Measurements from ENCODE around the gene FSD2. TPM values are rescaled to one million over a fixed set of nuclear protein-coding genes. Genes with fewer than 3 reads are reported as not detected.

FSD2 gene
- total and polyA plus RNA-seq, 9 of the 15 experiments (the other 6 are each of a cell fraction or from before 2014, with no cell fraction given) = 0.01 to 0.06 TPM; not detected in 7

- intact Hi-C loops (cut with micrococcal nuclease) (loop anchor here (1.0 to 5.0 kb wide), 4 partner anchors 38 to 357 kb away; partner anchors contain the start of genes HDGFL3 and RAMAC), in situ Hi-C loops (cut with MboI) (loop anchor here (10.0 kb wide), 1 partner anchor 135 kb away; the partner anchor contains the start of gene RAMAC)
- FAIRE-seq = peak; percentile 99
- no peak overlapping the region for H3K4me3 ChIP-seq
- peak overlapping the region; percentile 95 for H2AFZ ChIP-seq (ENCODE audit: low read depth, low read length)
- WGBS (ENCODE audit: insufficient coverage, low coverage, missing lambda C conversion rate) = 11% methylated on average over 23 of the region's 23 CpGs
- BruUV-seq (replicated peaks) = no TSS peak
- no peaks in the 10 kb centered on the region for H3K9me3 ChIP-seq (replicated peaks; ENCODE audit: control insufficient read depth, insufficient read depth, low read depth, low read length)
- POLR2A ChIA-PET = interaction anchor here (0.7 to 3.3 kb wide), 13 partner anchors 9 to 310 kb away, joined by 3 to 14 read pairs (median 3); no protein-coding TSS in a partner anchor
- peak overlapping the region; percentile 56 to 59; a peak in 3 of 4 replicates for H3K9ac ChIP-seq (ENCODE audit: insufficient read depth in 1 of 2, low read depth in 2 of 2, low read length in 2 of 2)
- H3K27ac ChIP-seq (ENCODE audit: extremely low read depth, low read depth, low read length) = peak overlapping the region; percentile 72
- CTCF ChIA-PET (ENCODE audit: low intra/inter-chr PET ratio) = interaction anchor here (1.1 to 1.8 kb wide), 2 partner anchors 150 to 162 kb away, joined by 5 to 6 read pairs; partner anchors contain the start of gene C15orf40
- H3K4me1 ChIP-seq (replicated peaks in 1 of 2; ENCODE audit: control insufficient read depth in 2 of 2, insufficient read depth in 2 of 2, low read length in 2 of 2) = peaks cover 35 to 55% of the 10 kb centered on the region in 2 experiments; a peak in 4 of 5 replicates
- H3K79me2 ChIP-seq (ENCODE audit: control insufficient read depth, insufficient read depth, low read length) = no peaks in the 10 kb centered on the region
- H3K36me3 ChIP-seq (ENCODE audit: control insufficient read depth, insufficient read depth, low read length) = no peaks in the 10 kb centered on the region
- DNase-seq (ENCODE audit: extremely low read depth in 1 of 4, low spot score in 3 of 4) = peak; percentile 90 to 99 (median 91)
- no peaks in the 10 kb centered on the region for H3K9me1 ChIP-seq (ENCODE audit: control insufficient read depth, insufficient read depth, low read length)
- ATAC-seq = peak; percentile 97
- peak overlapping the region; percentile 74 for H3K4me2 ChIP-seq (ENCODE audit: insufficient read depth, low read length)
- no peaks in the 10 kb centered on the region for H3K27me3 ChIP-seq (ENCODE audit: control insufficient read depth in 2 of 2, insufficient read depth in 2 of 2, low read length in 2 of 2)
- H4K20me1 ChIP-seq (replicated peaks; ENCODE audit: control insufficient read depth, insufficient read depth, low read length) = no peaks in the 10 kb centered on the region
- no peak for TF ChIP-seq ZZZ3 (IDR thresholded peaks at IDR 0.05)
- TF ChIP-seq RFX1 (IDR thresholded peaks at IDR 0.05) = peak; percentile 62
- no peak for TF ChIP-seq SMAD3 (CRISPR knock-in tag; conservative IDR thresholded peaks at IDR 0.05)
- no peak for TF ChIP-seq ZNF518B (CRISPR knock-in tag; IDR thresholded peaks at IDR 0.05)
- TF ChIP-seq ZNF668 (CRISPR knock-in tag; IDR thresholded peaks at IDR 0.05) = no peak
- TF ChIP-seq SRF (CRISPR knock-in tag; IDR thresholded peaks at IDR 0.05) = peak in 1 of 2 experiments; percentile 67; a peak in 1 of 4 replicates
- no peak for TF ChIP-seq NR1H2 (CRISPR knock-in tag; IDR thresholded peaks at IDR 0.05)
- no peak for TF ChIP-seq U2AF2 (optimal IDR thresholded peaks at IDR 0.05; ENCODE audit: low read depth, low read length)
- no peak for TF ChIP-seq ATF1 (CRISPR knock-in tag; IDR thresholded peaks at IDR 0.05)
- peak; percentile 59; the same call in 1 of the 2 replicates for TF ChIP-seq ATF1 (tag; IDR thresholded peaks at IDR 0.05)
- peak; percentile 54; the same call in 1 of the 2 replicates for TF ChIP-seq KAT7 (CRISPR knock-in tag; IDR thresholded peaks at IDR 0.05; ENCODE audit: borderline replicate concordance)
- TF ChIP-seq STAT6 (CRISPR knock-in tag; IDR thresholded peaks at IDR 0.05) = no peak
- no peak for TF ChIP-seq DDX20 (tag; IDR thresholded peaks at IDR 0.05; ENCODE audit: low read depth)
- TF ChIP-seq CXXC5 (CRISPR knock-in tag; IDR thresholded peaks at IDR 0.05) = peak; percentile 98
- TF ChIP-seq PHB2 (IDR thresholded peaks at IDR 0.05; ENCODE audit: low read depth) = peak; percentile 86
- no peak for TF ChIP-seq FOXJ2 (tag; IDR thresholded peaks at IDR 0.05)
Measured at GRCh38 chr15:82849556-82850512, 44.0 kb upstream of the FSD2 start.
